Measurements from ENCODE around the gene CHST4.
A peak's percentile ranks its signal among the peaks of the same experiment; 100 is the strongest.
"Not testable (repeated sequence)": the region's sequence is repeated elsewhere in the genome, so short reads cannot be mapped to it uniquely, and the experiment has no call there.

CHST4 gene

GRCh38 chr16:71526111-71526631, at the start of gene CHST4:
CHST4 (plus strand) TSS chr16:71526426; CDS start chr16:71536678, 10,252 bp downstream.
- peak; percentile 90 for FAIRE-seq

- no peak for FAIRE-seq
Observed at GRCh38 chr16:71476457-71477124, 49.6 kb upstream of the CHST4 start.

GRCh38 chr16:71479420-71479819, 46.8 kb upstream of the CHST4 start:
- peak; percentile 27 for FAIRE-seq

- FAIRE-seq: no peak
Observed at GRCh38 chr16:71480956-71481355, 45.3 kb upstream of the CHST4 start.

GRCh38 chr16:71482569-71482968, 43.7 kb upstream of the CHST4 start:
- no peak for FAIRE-seq

GRCh38 chr16:71484006-71484893, 42.0 kb upstream of the CHST4 start:
- peak; percentile 90 for FAIRE-seq

- FAIRE-seq: no peak
Observed at GRCh38 chr16:71489122-71489521, 37.1 kb upstream of the CHST4 start, which contains the start of gene ZNF19. ZNF19 (minus strand) TSS chr16:71489324; CDS start chr16:71482114, 7,210 bp downstream.

GRCh38 chr16:71490361-71490760, 35.9 kb upstream of the CHST4 start:
- no peak for FAIRE-seq

- FAIRE-seq: no peak
Observed at GRCh38 chr16:71491054-71491453, 35.2 kb upstream of the CHST4 start.

- FAIRE-seq: no peak
Observed at GRCh38 chr16:71492786-71493185, 33.4 kb upstream of the CHST4 start.

GRCh38 chr16:71493213-71493612, 33.0 kb upstream of the CHST4 start:
- no peak for FAIRE-seq

- FAIRE-seq: no peak
Observed at GRCh38 chr16:71498031-71498430, 28.2 kb upstream of the CHST4 start.

- peak; percentile 86 for FAIRE-seq
Observed at GRCh38 chr16:71499775-71500364, 26.4 kb upstream of the CHST4 start.

- no peak for FAIRE-seq
Observed at GRCh38 chr16:71500964-71501363, 25.3 kb upstream of the CHST4 start.

GRCh38 chr16:71501547-71501946, 24.7 kb upstream of the CHST4 start:
- no peak for FAIRE-seq

GRCh38 chr16:71504051-71504450, 22.2 kb upstream of the CHST4 start:
- not testable (repeated sequence) for FAIRE-seq

- no peak for FAIRE-seq
Observed at GRCh38 chr16:71504901-71505300, 21.3 kb upstream of the CHST4 start.

- no peak for FAIRE-seq
Observed at GRCh38 chr16:71507061-71507460, 19.2 kb upstream of the CHST4 start.

GRCh38 chr16:71513302-71513701, 12.9 kb upstream of the CHST4 start:
- FAIRE-seq: no peak

GRCh38 chr16:71514476-71514875, 11.8 kb upstream of the CHST4 start:
- no peak for FAIRE-seq

GRCh38 chr16:71515026-71515425, 11.2 kb upstream of the CHST4 start:
- no peak for FAIRE-seq

GRCh38 chr16:71520550-71520949, 5.7 kb upstream of the CHST4 start:
- no peak for FAIRE-seq

Data from A204.1 (cell line).